SK-N-SH (cell line): ENCODE results near the gene TRIM29.

ENCODE experiments used
- CTCF ChIP-seq: fragments of 200-600 bp; sonication (generic); IDR thresholded peaks from 2 replicates; pipeline ENCODE4 v1.6.1; 2017; ENCODE audit warnings: antibody characterized with exemption, mild to moderate bottlenecking, moderate library complexity
- FOXM1 ChIP-seq: IDR thresholded peaks from 2 replicates; pipeline ENCODE4 v1.4.0; 2012; ENCODE audit warnings: low read depth, mild to moderate bottlenecking
- GABPA ChIP-seq: IDR thresholded peaks from 2 replicates; pipeline ENCODE4 v1.4.0; 2012; ENCODE audit warnings: low read depth, mild to moderate bottlenecking
- RAD21 ChIP-seq: IDR thresholded peaks from 2 replicates; pipeline ENCODE4 v1.6.1; 2012; ENCODE audit warnings: mild to moderate bottlenecking, low read length
- RCOR1 ChIP-seq: fragments of 150-350 bp; IDR thresholded peaks from 2 replicates; pipeline ENCODE4 v1.6.1; 2017; ENCODE audit warnings: antibody characterized with exemption, low read length
- REST ChIP-seq: IDR thresholded peaks from 2 replicates; pipeline ENCODE4 v1.6.1; 2012; ENCODE audit warnings: mild to moderate bottlenecking, low read depth, low read length, moderate library complexity
- RFX5 ChIP-seq: IDR thresholded peaks from 2 replicates; pipeline ENCODE4 v1.6.1; 2012; ENCODE audit warnings: mild to moderate bottlenecking, improper control_type of control experiment, low read length
- YY1 ChIP-seq: IDR thresholded peaks from 2 replicates; pipeline ENCODE4 v1.4.0; 2012; ENCODE audit warnings: low read depth, mild to moderate bottlenecking

GRCh38 chr11:120186456-120186773, 48.5 kb upstream of the TRIM29 start:
- TF ChIP-seq CTCF: no peak
- no peak for TF ChIP-seq RFX5
- TF ChIP-seq RAD21: no peak
- TF ChIP-seq RCOR1: no peak
- no peak for TF ChIP-seq YY1
- no peak for TF ChIP-seq GABPA
- no peak for TF ChIP-seq FOXM1
- TF ChIP-seq REST: no peak
